ENCODE data around the gene SLC14A1. TPM values are rescaled to one million over a fixed set of nuclear protein-coding genes. Genes with fewer than 3 reads are reported as not detected.

SLC14A1 gene
- total RNA-seq, 1 experiment from 2014 or later, result not detected

- no peaks in the 10 kb centered on the region for H3K27me3 ChIP-seq
- no peak overlapping the region for H3K4me3 ChIP-seq
- no peak overlapping the region for H3K27ac ChIP-seq
- H3K9me3 ChIP-seq (replicated peaks), result no peaks in the 10 kb centered on the region
- no peaks in the 10 kb centered on the region for H3K4me1 ChIP-seq
- H3K36me3 ChIP-seq, result no peaks in the 10 kb centered on the region
- peak; percentile 5 to 23 for DNase-seq
These were observed 36.6 kb downstream of the SLC14A1 start for GRCh38 chr18:45760462-45761036.

GRCh38 chr18:45761512-45762114 is 37.6 kb downstream of the SLC14A1 start:
- H3K36me3 ChIP-seq, result no peaks in the 10 kb centered on the region
- no peaks in the 10 kb centered on the region for H3K27me3 ChIP-seq
- DNase-seq, result no peak
- H3K4me3 ChIP-seq, result no peak overlapping the region
- no peak overlapping the region for H3K27ac ChIP-seq
- H3K9me3 ChIP-seq (replicated peaks), result no peaks in the 10 kb centered on the region
- no peaks in the 10 kb centered on the region for H3K4me1 ChIP-seq

- Histone ChIP-seq H3K36me3 (no peaks in the 10 kb centered on the region), H3K27ac (no peak overlapping the region), H3K27me3 (no peaks in the 10 kb centered on the region), H3K9me3 (replicated peaks) (no peaks in the 10 kb centered on the region), H3K4me1 (no peaks in the 10 kb centered on the region), H3K4me3 (no peak overlapping the region)
- no peak for DNase-seq
These were observed 40.2 kb downstream of the SLC14A1 start for GRCh38 chr18:45764000-45764686.

GRCh38 chr18:45765796-45766195 is 41.8 kb downstream of the SLC14A1 start:
- H3K36me3 ChIP-seq, result no peaks in the 10 kb centered on the region
- H3K4me3 ChIP-seq, result no peak overlapping the region
- no peaks in the 10 kb centered on the region for H3K9me3 ChIP-seq (replicated peaks)
- H3K27me3 ChIP-seq, result no peaks in the 10 kb centered on the region
- no peak for DNase-seq
- H3K4me1 ChIP-seq, result no peaks in the 10 kb centered on the region
- no peak overlapping the region for H3K27ac ChIP-seq

- Histone ChIP-seq H3K27ac (no peak overlapping the region), H3K27me3 (no peaks in the 10 kb centered on the region), H3K9me3 (replicated peaks) (no peaks in the 10 kb centered on the region), H3K36me3 (no peaks in the 10 kb centered on the region), H3K4me3 (no peak overlapping the region), H3K4me1 (no peaks in the 10 kb centered on the region)
- DNase-seq, result no peak
These were observed 47.9 kb downstream of the SLC14A1 start for GRCh38 chr18:45771587-45772480.

GRCh38 chr18:45774065-45774521 is 50.1 kb downstream of the SLC14A1 start:
- Histone ChIP-seq H3K27ac (no peak overlapping the region), H3K27me3 (no peaks in the 10 kb centered on the region), H3K36me3 (no peaks in the 10 kb centered on the region), H3K4me1 (no peaks in the 10 kb centered on the region), H3K4me3 (no peak overlapping the region), H3K9me3 (replicated peaks) (no peaks in the 10 kb centered on the region)
- no peak for DNase-seq

GRCh38 chr18:45775241-45775676 is 51.3 kb downstream of the SLC14A1 start:
- DNase-seq, result no peak
- Histone ChIP-seq H3K4me3 (no peak overlapping the region), H3K9me3 (replicated peaks) (no peaks in the 10 kb centered on the region), H3K27ac (no peak overlapping the region), H3K4me1 (no peaks in the 10 kb centered on the region), H3K27me3 (no peaks in the 10 kb centered on the region), H3K36me3 (no peaks in the 10 kb centered on the region)

GRCh38 chr18:45775743-45776142 is 51.8 kb downstream of the SLC14A1 start:
- Histone ChIP-seq H3K4me3 (no peak overlapping the region), H3K9me3 (replicated peaks) (no peaks in the 10 kb centered on the region), H3K4me1 (no peaks in the 10 kb centered on the region), H3K27ac (no peak overlapping the region), H3K27me3 (no peaks in the 10 kb centered on the region), H3K36me3 (no peaks in the 10 kb centered on the region)
- DNase-seq, result no peak

- H3K27me3 ChIP-seq, result no peaks in the 10 kb centered on the region
- no peaks in the 10 kb centered on the region for H3K36me3 ChIP-seq
- H3K4me3 ChIP-seq, result no peak overlapping the region
- H3K9me3 ChIP-seq (replicated peaks), result no peaks in the 10 kb centered on the region
- no peak overlapping the region for H3K27ac ChIP-seq
- DNase-seq, result no peak
- no peaks in the 10 kb centered on the region for H3K4me1 ChIP-seq
These were observed 53.4 kb downstream of the SLC14A1 start for GRCh38 chr18:45777393-45777792.

GRCh38 chr18:45780568-45780967 is 56.6 kb downstream of the SLC14A1 start:
- H3K27ac ChIP-seq, result no peak overlapping the region
- H3K9me3 ChIP-seq (replicated peaks), result no peaks in the 10 kb centered on the region
- H3K27me3 ChIP-seq, result no peaks in the 10 kb centered on the region
- no peaks in the 10 kb centered on the region for H3K36me3 ChIP-seq
- no peaks in the 10 kb centered on the region for H3K4me1 ChIP-seq
- DNase-seq, result peak; percentile 15 to 54
- H3K4me3 ChIP-seq, result no peak overlapping the region

- no peak overlapping the region for H3K27ac ChIP-seq
- no peaks in the 10 kb centered on the region for H3K36me3 ChIP-seq
- H3K4me1 ChIP-seq, result no peaks in the 10 kb centered on the region
- H3K4me3 ChIP-seq, result no peak overlapping the region
- H3K9me3 ChIP-seq (replicated peaks), result no peaks in the 10 kb centered on the region
- no peaks in the 10 kb centered on the region for H3K27me3 ChIP-seq
- DNase-seq, result no peak
These were observed 58.7 kb downstream of the SLC14A1 start for GRCh38 chr18:45782662-45783061.

GRCh38 chr18:45783097-45784075 is 59.4 kb downstream of the SLC14A1 start:
- no peaks in the 10 kb centered on the region for H3K9me3 ChIP-seq (replicated peaks)
- no peak overlapping the region for H3K4me3 ChIP-seq
- H3K4me1 ChIP-seq, result no peaks in the 10 kb centered on the region
- H3K27ac ChIP-seq, result no peak overlapping the region
- H3K27me3 ChIP-seq, result no peaks in the 10 kb centered on the region
- DNase-seq, result no peak
- H3K36me3 ChIP-seq, result no peaks in the 10 kb centered on the region

GRCh38 chr18:45785134-45785533 is 61.2 kb downstream of the SLC14A1 start:
- Histone ChIP-seq H3K36me3 (no peaks in the 10 kb centered on the region), H3K9me3 (replicated peaks) (no peaks in the 10 kb centered on the region), H3K4me3 (no peak overlapping the region), H3K27me3 (no peaks in the 10 kb centered on the region), H3K27ac (no peak overlapping the region), H3K4me1 (no peaks in the 10 kb centered on the region)
- DNase-seq, result no peak

- H3K4me3 ChIP-seq, result no peak overlapping the region
- DNase-seq, result no peak
- no peaks in the 10 kb centered on the region for H3K27me3 ChIP-seq
- no peaks in the 10 kb centered on the region for H3K9me3 ChIP-seq (replicated peaks)
- no peaks in the 10 kb centered on the region for H3K36me3 ChIP-seq
- H3K4me1 ChIP-seq, result no peaks in the 10 kb centered on the region
- H3K27ac ChIP-seq, result no peak overlapping the region
These were observed 63.0 kb downstream of the SLC14A1 start for GRCh38 chr18:45786941-45787340.
